SH-SY5Y (cell line): ENCODE results near the gene ARF1.

Experiments used
- GATA2 ChIP-seq: IDR thresholded peaks from 2 replicates; pipeline ENCODE4 v1.6.1; 2011; ENCODE audit warnings: mild to moderate bottlenecking, low read depth, low read length
- GATA3 ChIP-seq: IDR thresholded peaks from 2 replicates; pipeline ENCODE4 v1.6.1; 2011; ENCODE audit warnings: low read depth, mild to moderate bottlenecking, low read length, moderate library complexity

DNA sequence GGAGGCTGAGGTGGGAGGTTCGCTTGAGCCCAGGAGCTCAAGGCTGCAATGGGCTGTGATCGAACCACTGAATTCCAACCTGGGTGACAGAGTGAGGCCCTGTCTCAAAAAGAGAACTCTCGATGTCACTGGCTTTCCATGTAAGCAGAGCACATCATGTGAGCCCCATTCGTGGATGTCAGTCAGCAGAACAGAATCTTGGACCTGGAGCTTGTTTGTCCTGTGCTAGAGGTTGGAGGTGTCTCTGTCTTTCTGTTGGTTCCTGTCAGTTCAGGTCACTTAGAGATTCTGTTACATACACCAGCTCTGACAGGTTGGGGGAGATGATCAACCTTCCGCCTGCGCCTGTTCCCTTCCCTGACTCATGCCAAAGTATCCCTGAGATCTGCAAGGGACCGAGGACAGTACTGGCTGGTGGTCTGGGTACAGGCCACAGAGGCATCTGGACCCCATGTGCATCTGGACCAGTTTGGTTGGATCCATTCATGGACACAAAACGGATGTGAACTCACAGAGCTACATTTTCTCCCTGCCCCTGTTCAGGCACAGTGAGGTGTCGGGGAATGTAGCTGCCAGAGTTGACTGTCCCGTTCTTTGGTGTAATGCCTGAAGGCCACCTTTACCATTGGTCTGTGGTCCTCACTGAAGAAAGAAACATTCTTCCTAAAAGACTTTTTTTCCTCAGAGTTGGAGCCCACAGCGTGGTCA lies 10.0 kb downstream of the ARF1 start:
- TF ChIP-seq GATA2 (no peak), GATA3 (no peak)
